GM18505 (cell line): ENCODE results near the gene CRYBB1.

Source experiments
- ATAC-seq: cut with Tn5 transposase; IDR thresholded peaks from one replicate; pipeline ENCODE4 v1.9.1; 2021; ENCODE audit not compliant: unreplicated experiment
- POLR2A ChIP-seq: IDR thresholded peaks from 4 replicates; pipeline ENCODE4 v1.6.1; 2011; ENCODE audit warnings: borderline replicate concordance; ENCODE audit not compliant: insufficient read depth, insufficient read length; ENCODE audit errors: extremely low read depth

The CRYBB1 gene

DNA sequence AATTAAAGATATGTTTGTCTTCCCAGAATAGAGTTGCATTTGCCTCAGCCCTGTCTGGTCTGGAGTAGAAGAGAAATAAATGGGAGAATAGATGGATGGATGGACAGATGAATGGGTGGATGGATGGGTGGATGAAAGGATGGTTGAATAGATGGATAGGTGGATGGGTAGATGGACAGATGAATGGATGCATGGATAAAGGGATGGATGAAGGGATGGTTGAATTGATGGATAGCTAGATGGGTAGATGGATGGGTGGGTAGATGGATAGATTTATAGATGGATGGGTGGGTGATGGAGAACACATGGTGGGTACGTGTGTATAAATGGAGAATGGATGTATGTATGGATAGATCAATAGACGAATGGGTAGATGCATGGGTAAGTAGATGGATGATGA lies 8.5 kb downstream of the CRYBB1 start:
- no peak for TF ChIP-seq POLR2A

DNA sequence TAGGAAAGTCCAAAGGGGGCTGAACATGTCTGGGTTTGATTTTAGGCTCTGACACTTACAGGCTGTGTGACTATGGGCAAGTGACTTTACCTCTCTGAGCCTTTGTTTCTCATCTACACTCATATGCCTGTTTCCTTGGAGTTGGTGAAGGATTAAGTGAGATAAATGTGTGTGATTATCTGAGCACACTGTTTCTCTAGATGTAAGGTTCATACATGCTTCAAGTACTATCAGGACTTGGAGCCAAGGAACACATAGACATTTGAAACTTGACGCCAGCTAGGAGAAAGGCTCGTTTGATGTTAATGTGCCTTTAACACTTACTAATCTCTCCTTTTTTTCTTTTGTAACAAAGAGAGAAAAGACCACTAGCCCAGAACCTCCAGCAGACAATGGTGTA lies 9.7 kb downstream of the CRYBB1 start:
- no peak for TF ChIP-seq POLR2A
- no peak for ATAC-seq

More for the DNA sequence above, 8.5 kb downstream of the CRYBB1 start:
- ATAC-seq = no peak

DNA sequence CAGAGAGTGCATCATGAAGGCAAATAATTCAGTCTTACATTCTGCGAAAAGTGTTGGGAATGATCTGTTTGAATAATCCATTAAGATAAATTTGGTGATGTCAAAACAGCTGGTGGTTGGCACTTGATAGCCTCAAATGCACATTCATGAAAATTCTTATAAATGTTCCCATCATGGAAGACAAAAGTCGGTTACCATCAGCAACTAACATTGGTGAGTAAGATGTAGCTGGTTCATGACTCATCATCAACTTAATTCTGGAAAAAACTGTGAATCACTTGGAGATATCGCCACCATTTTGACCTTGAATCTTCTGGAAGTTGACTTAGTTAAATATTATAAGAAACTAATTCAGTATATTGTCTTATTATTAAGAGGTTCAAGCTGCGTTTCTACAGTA lies 11.2 kb downstream of the CRYBB1 start:
- ATAC-seq = no peak
- no peak for TF ChIP-seq POLR2A

DNA sequence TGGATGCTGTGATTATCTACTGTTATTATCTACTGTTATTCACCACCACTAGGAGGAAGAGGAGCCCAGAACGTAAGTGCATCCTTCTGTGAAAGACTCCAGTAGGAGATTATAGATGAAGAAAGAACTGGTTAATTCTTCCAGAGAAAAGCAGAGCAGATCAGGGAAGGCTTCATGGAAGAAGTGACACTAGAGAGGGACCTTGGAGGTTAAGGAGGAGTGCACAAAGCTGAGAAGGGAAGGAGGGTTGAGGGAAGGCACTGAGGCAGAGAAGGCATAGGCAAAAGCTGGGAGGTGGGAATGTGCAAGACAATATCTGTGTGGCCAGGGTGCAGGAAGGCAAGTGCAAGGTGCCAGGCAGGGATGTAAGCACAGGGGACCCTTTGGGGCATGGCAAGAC lies 13.5 kb downstream of the CRYBB1 start:
- ATAC-seq = no peak
- TF ChIP-seq POLR2A = no peak

DNA sequence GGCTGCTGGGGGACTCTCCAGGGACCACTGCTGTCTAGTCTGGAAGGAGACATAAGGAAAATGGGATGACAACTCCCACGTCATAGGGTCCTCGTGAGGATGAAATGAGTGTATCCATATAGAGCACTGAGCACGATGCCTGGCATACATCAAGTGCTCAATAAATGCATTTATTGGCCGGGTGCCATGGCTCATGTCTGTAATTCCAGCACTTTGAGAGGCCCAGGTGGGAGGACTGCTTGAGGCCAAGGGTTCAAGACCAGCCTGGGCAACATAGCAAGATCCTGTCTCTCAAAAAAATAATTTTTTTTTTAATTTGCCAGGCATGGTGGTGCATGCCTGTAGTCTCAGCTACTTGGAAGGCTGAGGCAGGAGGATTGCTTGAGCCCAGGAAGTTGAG lies 15.7 kb downstream of the CRYBB1 start:
- ATAC-seq = no peak
- no peak for TF ChIP-seq POLR2A

DNA sequence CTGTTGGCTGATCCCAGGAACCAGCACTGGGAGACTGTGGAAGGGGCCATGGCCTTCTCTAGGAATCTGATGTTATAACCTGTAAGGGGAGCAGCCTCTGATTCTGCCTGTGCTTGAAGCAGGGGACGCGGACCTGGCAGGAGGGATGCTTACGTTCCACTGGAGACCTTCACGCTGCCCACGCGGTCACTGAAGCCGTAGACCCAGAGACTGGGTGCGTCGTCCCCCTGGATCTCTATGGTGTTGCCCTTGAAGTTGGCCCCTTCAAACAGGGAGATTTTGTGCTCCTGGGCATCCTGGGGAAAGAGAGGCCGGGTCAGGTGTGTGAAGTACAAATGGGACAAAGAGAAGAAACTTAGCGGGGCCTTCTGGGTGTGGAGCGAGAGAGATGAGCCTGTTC lies 16.1 kb downstream of the CRYBB1 start:
- ATAC-seq = no peak
- no peak for TF ChIP-seq POLR2A

DNA sequence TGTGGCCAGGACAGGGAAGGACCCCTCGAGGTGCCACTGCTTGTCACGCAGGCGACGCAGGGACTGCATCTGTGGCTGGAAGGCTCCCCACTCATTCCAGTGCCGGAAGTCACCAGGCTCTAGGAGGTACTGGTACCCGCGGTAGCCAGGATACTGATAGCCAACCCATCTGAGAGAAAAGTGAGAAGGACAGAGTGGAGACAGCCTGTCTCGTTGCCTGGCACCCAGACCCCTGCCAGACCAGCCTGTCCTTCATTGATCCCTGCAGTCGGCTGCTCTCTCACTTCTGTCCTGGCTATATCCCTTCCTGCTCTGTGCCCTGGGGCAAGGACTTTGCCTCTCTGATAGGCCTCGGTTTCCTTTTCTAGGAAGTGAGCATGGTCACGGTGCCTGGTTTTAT lies 18.3 kb downstream of the CRYBB1 start:
- ATAC-seq = no peak
- TF ChIP-seq POLR2A = no peak

DNA sequence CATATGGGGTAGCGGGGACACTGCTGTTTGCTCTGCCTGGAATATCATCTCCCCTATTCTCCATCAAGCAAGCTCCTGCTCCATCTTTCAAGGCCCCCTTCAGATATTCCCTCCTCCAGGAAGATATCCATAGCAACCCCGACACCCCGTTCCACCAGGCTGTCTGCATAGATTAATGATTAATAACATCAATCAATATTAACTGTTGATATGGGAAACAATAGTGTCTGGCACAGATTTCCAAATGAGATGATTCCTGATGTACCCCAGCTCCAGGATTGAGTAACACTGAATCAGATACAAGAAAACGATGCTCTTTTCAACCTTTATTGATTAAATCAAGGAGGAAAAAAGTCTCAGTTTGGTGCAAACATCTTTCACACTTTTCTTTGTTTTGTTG lies 20.3 kb downstream of the CRYBB1 start:
- no peak for ATAC-seq
- no peak for TF ChIP-seq POLR2A

DNA sequence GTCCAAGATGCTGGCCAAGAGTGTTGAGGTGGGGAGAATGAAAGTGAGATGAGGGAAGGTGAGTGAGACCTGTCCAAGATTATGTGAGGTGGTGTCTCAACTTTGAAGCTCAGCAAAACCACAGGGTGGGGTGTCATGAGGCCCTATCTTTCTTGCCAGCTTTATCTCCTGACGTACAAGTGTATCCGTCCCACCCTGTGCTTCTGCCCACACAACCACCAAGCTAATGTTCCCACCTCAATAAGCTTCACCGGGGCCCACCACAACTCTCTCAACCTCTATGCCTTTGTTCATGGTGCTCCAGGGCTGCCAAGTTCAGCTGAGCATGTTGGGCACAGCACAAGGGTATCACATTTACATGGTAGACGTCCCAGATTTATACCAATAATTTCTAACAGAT lies 20.8 kb downstream of the CRYBB1 start:
- TF ChIP-seq POLR2A = no peak
- ATAC-seq = no peak

DNA sequence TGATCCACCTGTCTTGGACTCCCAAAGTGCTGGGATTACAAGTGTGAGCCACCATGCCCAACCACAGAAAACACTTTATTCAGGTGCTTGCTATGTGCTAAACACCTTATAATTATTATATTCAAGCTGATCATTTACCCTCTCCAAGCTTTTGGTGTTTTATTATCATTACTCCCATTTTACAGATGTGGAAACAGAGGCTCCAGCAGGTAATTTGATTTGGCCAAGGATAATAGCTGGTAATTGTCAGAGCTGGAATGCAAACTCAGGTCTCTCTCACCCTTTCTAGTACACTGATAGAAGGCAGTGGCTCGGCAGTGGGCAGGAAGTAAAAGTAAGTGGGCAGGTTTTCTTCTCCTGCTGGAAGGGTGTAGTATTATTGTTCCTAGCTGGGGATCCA lies 24.1 kb downstream of the CRYBB1 start:
- no peak for ATAC-seq
- TF ChIP-seq POLR2A = no peak

DNA sequence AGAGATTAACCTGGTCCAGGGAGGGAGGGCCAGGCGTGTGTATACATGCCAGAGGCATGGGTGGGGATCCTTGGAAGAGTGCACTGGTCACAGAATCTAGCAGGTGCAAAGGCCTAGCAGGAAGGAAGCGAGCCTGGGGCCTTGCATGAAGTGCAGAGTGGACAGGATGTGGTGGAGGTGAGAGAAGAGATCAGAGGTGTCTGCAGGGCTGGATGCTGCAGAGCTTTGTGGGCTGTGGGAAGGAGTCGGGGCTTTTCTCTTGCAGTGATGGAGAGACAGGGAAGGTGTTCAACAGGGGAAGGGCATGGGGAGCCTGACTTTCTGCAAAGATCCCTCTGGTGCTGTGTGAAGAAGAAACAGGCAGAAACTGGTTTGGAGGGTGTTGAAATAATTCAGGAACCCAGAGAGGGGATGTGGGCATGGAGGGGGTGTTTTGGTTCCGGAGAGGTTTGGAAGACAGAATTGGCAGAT lies 25.4 kb downstream of the CRYBB1 start:
- TF ChIP-seq POLR2A = peak; percentile 62
- no peak for ATAC-seq

DNA sequence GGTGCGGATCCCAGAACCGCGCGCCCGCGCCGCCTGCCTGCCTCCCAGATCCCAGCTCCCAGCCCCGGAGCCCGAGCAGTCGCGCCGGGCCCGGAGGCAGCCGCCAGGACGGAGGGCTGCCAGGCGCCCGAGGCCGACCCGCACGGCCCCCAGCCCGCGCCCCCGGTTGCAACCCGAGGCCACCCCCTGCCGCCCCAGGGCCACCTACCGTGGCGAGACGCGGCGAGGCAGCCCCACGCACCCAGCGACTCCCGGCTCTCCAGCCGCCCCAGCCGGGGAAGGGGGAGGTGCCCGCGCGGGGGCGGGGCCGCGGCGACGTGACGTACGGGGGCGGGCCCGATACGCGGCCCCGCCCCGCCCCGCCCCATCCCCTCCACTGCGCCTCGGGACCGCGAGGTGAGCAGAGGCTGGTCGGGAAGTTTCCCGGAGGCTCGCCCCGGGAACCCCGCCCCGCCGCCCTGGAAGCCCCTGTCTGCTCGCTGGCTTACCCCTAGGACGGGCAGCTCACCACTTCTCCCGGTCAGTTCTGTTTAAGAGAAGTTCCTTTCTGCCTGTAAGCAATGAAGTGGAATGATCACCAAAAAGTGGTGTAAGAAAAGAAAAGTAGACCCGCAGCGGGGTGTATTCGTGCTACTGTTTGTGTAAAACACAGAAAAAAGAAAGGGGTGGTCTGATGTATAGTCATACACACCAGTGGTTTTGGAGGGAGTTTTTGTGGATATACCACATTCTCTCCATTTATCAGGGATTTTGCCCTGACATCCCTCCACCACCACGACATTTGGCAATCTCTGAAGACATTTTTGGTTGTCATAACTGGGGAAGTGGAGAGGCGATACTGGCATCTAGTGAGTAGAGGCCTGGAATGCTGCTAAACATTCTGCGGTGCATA lies 27.7 kb downstream of the CRYBB1 start, which contains the start of gene TPST2:
Gene TPST2 (minus strand): TSS at position 288 of the 892 bp plus-strand sequence. CDS start 48,502 bp downstream, outside the sequence.
- peak; percentile 67 for ATAC-seq
- peak; percentile 93 for TF ChIP-seq POLR2A

DNA sequence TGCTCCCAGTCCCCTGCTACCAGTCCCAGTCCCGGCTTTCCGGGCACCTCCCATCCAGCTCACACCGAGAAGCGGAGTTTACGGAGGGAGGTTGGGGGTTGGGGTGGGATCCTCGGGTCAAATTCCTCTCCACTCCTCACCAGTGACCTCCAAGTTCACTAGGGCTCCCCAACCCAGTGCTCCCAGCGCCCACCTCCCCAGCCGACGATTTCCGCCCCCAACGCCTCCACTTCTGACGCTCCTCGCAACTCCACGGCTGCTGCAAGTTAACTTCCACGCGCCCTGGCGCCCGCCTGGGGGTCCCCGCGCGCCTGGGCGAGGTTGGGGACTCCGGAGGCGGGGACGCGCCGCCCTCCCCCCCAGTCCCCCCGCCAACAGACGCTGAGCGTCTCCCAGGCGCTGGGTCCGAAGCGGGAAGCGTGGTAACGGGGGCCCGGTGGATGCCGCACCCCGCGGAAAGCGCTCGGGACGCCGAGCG lies 28.4 kb downstream of the CRYBB1 start:
- no peak for TF ChIP-seq POLR2A
- no peak for ATAC-seq

DNA sequence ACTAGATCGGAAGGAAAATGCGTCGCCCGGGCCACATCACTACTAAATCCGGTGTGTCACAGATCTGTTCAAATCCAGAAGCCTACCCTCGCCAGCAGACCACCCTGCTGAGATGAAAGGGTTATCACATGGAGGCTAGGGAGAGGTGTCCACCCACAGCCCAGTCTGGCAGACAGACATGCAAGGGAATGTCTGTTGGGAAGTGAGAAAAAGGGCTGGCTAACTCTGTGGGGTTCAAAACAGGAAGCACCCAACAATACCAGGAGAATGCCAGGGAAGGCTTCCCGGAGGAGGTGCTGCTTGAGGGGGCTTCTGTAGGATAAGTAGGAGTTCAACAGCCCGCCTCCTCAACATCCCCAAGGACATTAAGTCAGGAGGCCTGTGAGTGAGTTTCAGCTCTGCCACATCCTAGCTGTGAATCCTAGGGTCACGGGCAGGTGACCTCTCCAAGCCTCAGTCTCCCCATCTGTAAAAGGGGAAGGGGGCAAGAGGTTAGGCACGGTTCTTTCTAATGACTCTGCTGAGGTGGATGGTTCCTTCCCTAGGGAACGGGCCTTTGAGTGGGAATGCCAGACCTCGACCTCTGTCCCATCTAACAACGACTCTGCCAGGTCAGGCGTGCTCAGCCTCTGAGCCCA lies 29.0 kb downstream of the CRYBB1 start:
- no peak for TF ChIP-seq POLR2A
- no peak for ATAC-seq
